Fibroblast of villous mesenchyme (primary cell): ENCODE measurements around the gene TRIM3. TPM values are rescaled to one million over a fixed set of nuclear protein-coding genes. Genes with fewer than 3 reads are reported as not detected.

Experiments used
- DNase-seq: peaks from one replicate; pipeline ENCODE4 v3.0.0-alpha.2; 2010; ENCODE audit warnings: low read depth
- H3K4me3 ChIP-seq: 2 replicates; pipeline ENCODE4 v1.5.1; 2011; ENCODE audit warnings: low read depth, mild to moderate bottlenecking, low read length
- total RNA-seq: library from RNA; depleted of rRNA; stranded (reverse); fragments of >200 nt; gene quantifications from 2 replicates; pipeline ENCODE4 v1.2.3, GENCODE V29; 2012
- TF ChIP-seq, protein P1 (sequence below): IDR thresholded peaks from 2 replicates; pipeline ENCODE4 v1.5.1; 2012; ENCODE audit warnings: low read depth, mild to moderate bottlenecking, low read length; ENCODE audit not compliant: insufficient read depth

The TRIM3 gene
- total RNA-seq, 1 donor = 22.0 TPM

DNA sequence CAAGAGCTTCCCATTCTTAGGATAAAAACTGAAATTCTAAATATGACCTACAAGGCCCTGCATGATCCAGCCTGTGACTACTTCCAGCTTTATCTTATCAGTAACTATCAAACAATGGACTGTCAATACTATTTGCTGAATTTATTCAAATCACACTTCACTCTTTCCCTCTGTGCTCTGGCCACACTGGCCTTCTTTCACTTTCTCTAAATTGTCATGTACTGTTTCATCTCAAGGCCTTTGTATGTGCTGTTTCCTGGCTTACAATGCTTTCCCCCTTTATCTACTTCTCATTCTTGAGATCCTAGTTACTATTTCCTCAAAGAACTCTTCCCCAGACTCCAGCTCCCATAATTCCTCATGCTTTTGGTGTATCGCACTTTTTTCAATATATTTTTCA, 13.2 kb upstream of the TRIM3 start:
- no peak overlapping the region for H3K4me3 ChIP-seq
- DNase-seq = no peak
- TF ChIP-seq, protein P1, sequence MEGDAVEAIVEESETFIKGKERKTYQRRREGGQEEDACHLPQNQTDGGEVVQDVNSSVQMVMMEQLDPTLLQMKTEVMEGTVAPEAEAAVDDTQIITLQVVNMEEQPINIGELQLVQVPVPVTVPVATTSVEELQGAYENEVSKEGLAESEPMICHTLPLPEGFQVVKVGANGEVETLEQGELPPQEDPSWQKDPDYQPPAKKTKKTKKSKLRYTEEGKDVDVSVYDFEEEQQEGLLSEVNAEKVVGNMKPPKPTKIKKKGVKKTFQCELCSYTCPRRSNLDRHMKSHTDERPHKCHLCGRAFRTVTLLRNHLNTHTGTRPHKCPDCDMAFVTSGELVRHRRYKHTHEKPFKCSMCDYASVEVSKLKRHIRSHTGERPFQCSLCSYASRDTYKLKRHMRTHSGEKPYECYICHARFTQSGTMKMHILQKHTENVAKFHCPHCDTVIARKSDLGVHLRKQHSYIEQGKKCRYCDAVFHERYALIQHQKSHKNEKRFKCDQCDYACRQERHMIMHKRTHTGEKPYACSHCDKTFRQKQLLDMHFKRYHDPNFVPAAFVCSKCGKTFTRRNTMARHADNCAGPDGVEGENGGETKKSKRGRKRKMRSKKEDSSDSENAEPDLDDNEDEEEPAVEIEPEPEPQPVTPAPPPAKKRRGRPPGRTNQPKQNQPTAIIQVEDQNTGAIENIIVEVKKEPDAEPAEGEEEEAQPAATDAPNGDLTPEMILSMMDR = no peak

DNA sequence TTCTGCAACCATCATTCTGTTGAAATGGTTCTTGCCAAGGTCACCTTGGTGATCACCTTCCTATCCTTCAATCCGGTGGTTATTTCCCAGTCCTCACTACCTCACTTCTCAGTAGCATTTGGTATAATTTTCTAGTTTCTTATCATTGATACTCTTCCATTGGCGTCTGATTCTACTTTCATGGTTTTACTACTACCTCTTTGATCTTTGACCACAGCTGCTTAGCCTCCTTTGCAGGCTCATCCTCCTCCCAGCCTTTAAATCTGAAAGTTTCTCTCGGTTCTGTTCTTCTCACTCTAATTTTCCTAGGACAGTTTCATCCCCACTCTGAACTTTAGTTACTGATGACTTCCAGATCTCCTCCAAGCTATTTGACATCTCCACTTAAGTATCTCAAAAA, 12.5 kb upstream of the TRIM3 start:
- TF ChIP-seq, protein P1 = no peak
- DNase-seq = no peak
- H3K4me3 ChIP-seq = no peak overlapping the region

DNA sequence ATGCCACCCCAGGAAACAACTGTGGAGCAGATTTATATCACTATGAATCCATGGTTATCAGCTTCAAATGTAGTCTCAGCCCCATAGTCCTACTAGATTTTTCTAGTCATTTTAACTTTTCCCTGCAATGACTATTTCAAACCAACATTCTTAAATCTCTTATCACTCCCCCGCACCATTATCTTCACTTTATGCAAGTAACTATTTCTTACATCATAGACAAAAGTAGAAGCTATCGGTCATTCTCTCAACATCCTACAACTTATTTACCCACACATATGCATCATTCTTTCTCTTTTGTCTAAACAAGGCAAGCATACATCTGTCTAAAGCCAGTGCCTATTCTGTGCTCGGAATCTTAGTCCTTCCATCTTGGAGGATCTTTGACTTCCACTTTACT, 11.9 kb upstream of the TRIM3 start:
- no peak overlapping the region for H3K4me3 ChIP-seq
- TF ChIP-seq, protein P1 = no peak
- no peak for DNase-seq

DNA sequence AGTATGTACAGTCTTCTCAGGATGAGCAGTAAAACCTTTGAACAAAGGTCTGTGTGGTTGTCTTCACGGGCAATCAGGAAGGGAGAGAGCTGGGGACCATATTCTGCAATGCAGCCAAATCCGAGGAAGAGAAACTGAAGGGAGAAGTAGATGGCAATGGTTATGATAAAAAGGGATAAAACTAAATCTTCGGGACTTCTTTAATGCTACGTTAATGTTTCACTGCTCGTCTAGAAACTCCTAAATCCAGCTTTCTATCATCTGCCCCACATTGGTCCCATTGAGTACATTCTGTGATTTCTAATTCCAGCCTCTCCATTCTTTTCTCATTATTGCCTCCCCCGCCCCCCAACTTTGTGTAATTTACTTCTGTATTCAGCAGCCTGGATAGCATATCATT, 9.3 kb upstream of the TRIM3 start:
- TF ChIP-seq, protein P1 = no peak
- no peak overlapping the region for H3K4me3 ChIP-seq
- no peak for DNase-seq

DNA sequence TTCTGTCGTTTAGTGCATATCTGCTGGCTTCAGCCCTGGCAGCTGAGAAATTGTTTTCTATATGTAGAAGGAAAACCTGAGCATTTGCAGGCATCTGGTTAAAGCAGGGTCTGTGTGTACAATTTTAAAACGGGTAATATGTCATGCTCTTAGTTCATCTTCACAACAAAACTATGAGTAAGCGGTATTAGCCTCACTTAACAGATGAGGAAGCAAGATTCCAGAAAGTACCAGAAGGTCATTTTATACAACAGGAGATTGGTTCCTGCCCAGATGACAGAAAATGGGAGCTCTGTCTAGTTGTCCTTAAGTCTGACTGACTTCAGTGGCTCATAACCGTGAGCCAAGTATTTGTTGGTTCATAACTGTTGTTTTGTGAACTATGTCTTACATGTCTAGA, 8.7 kb upstream of the TRIM3 start:
- no peak for DNase-seq
- H3K4me3 ChIP-seq = peak overlapping the region; percentile 97
- TF ChIP-seq, protein P1 = no peak

DNA sequence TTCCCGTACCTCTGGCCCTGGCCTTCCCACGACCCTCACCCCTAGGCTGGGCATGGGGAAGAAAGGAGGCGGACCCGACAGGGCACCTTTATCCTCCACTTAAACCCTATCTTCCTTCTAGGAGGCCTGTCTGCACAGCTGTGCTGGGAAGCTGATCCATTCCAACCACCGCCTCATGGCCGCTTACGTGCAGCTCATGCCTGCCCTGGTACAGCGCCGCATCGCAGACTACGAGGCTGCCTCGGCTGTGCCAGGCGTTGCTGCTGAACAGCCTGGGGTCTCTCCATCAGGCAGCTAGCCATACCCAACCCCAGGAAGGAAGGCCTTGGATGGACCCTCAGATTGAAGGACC, 8.2 kb upstream of the TRIM3 start:
- TF ChIP-seq, protein P1 = no peak
- peak; percentile 37 for DNase-seq
- peak overlapping the region; percentile 97 for H3K4me3 ChIP-seq
